T-cell (primary cell): ENCODE data around the gene NUMA1. TPM values are rescaled to one million over a fixed set of nuclear protein-coding genes. Genes with fewer than 3 reads are reported as not detected.
A peak's percentile ranks its signal among the peaks of the same experiment; 100 is the strongest.

Experiments used
- ATAC-seq, 4 experiments: fragments of 200-7000 bp in 3 of 4; fragments of 150-1000 bp in 1 of 4; cut with Tn5 transposase; replicated peaks in 1 of 4; 1 replicate in 3 of 4; 2 replicates in 1 of 4; pipeline ENCODE4 v1.10.0; 2021; ENCODE audit warnings: moderate library complexity in 3 of 4, mild to moderate bottlenecking in 2 of 4, moderate number of reproducible peaks in 1 of 4
- CTCF ChIA-PET, 2 donors: fragments of 300-600 bp; sonication (Branson Sonifier 250); formaldehyde crosslinking; loops; one replicate each; lab custom pipeline; 2022; ENCODE audit warnings: antibody characterized with exemption in 2 of 2; lab: Charles Lee
- POLR2A ChIA-PET, 2 donors: fragments of 300-600 bp; sonication (Branson Sonifier 250); formaldehyde crosslinking; loops; one replicate each; lab custom pipeline; 2022; ENCODE audit warnings: antibody characterized with exemption in 2 of 2; lab: Charles Lee
- DNase-seq, 35 experiments: peaks; one replicate each; pipeline versions ENCODE4 v3.0.0 to v3.0.0-alpha.2; 2013 to 2023
- H3K27ac ChIP-seq: one replicate; pipeline ENCODE4 v1.5.1; 2013; ENCODE audit warnings: low read length
- H3K27me3 ChIP-seq, 2 experiments: replicated peaks in 1 of 2; 1 replicate in 1 of 2; 2 replicates in 1 of 2; pipeline versions ENCODE4 v1.6.1 to v1.7.0; 2013; ENCODE audit warnings: low read length in 1 of 2, mixed read lengths in 1 of 2; ENCODE audit not compliant: control insufficient read depth in 2 of 2, insufficient read depth in 2 of 2; ENCODE audit errors: extremely low read depth in 1 of 2
- H3K36me3 ChIP-seq, 2 donors: 1 replicate in 1 of 2; 2 replicates in 1 of 2; pipeline versions ENCODE4 v1.6.1 to v1.7.0; 2013; ENCODE audit warnings: low read length in 1 of 2; ENCODE audit not compliant: control insufficient read depth in 2 of 2, insufficient read depth in 1 of 2; ENCODE audit errors: extremely low read depth in 1 of 2
- H3K4me1 ChIP-seq, 2 experiments: 1 replicate in 1 of 2; 2 replicates in 1 of 2; pipeline versions ENCODE4 v1.6.1 to v1.7.0; 2013; ENCODE audit warnings: low read length in 2 of 2, mixed read lengths in 1 of 2; ENCODE audit not compliant: insufficient read depth in 2 of 2, control insufficient read depth in 1 of 2; ENCODE audit errors: extremely low read depth in 1 of 2
- H3K4me3 ChIP-seq, 2 donors: 1 replicate in 1 of 2; 2 replicates in 1 of 2; pipeline versions ENCODE4 v1.5.1 to v1.7.0; 2013; ENCODE audit warnings: mild to moderate bottlenecking in 2 of 2, low read length in 1 of 2, moderate library complexity in 1 of 2; ENCODE audit not compliant: control insufficient read depth in 1 of 2; ENCODE audit errors: extremely low read depth in 1 of 2
- H3K9me3 ChIP-seq: 2 replicates; pipeline ENCODE4 v1.7.0; 2013
- H3K27ac Mint-ChIP-seq, 2 donors: one replicate each; pipeline ENCODE4 v1.8.0; 2020 to 2021; ENCODE audit warnings: mild to moderate bottlenecking in 2 of 2, mixed read lengths in 2 of 2
- H3K27me3 Mint-ChIP-seq, 2 donors: one replicate each; pipeline ENCODE4 v1.8.0; 2021 to 2022; ENCODE audit warnings: mixed read lengths in 2 of 2
- H3K36me3 Mint-ChIP-seq: one replicate; pipeline ENCODE4 v1.8.0; 2021; ENCODE audit warnings: mixed read lengths
- H3K4me1 Mint-ChIP-seq, 3 donors: one replicate each; pipeline ENCODE4 v1.8.0; 2020 to 2022; ENCODE audit warnings: mixed read lengths in 3 of 3, mild to moderate bottlenecking in 1 of 3
- H3K4me3 Mint-ChIP-seq, 3 donors: one replicate each; pipeline ENCODE4 v1.8.0; 2020 to 2022; ENCODE audit warnings: mild to moderate bottlenecking in 3 of 3, mixed read lengths in 3 of 3, moderate library complexity in 3 of 3
- H3K9me3 Mint-ChIP-seq, 3 donors: one replicate each; pipeline ENCODE4 v1.8.0; 2020 to 2022; ENCODE audit warnings: mixed read lengths in 3 of 3
- whole genome bisulfite sequencing: methylation state at CpG from one replicate; pipeline ENCODE4 v1.1.5; 2013; ENCODE audit warnings: missing lambda C conversion rate; ENCODE audit not compliant: insufficient coverage; 5-methylcytosine and 5-hydroxymethylcytosine counted together
- total RNA-seq, 35 experiments: library from RNA in 6 of 35; stranded (reverse) in 6 of 35; fragments of 120-200 nt in 1 of 35; gene quantifications; one replicate each; pipeline versions ENCODE4 v1.2.1 to v1.2.4 and lab custom pipeline; 2013 to 2026

The NUMA1 gene
- total RNA-seq, 5 donors from 2014 or later (not counting 1 experiment from before 2014, with no cell fraction given): 237 to 386 (median 343) TPM

- Mint-ChIP-seq H3K27ac (peak overlapping the region; percentile 56 to 64), H3K4me1 (peaks cover 48 to 52% (median 50%) of the 10 kb centered on the region in 3 donors), H3K4me3 (peak overlapping the region; percentile 93 to 98 (median 93)), H3K27me3 (no peaks in the 10 kb centered on the region), H3K9me3 (no peaks in the 10 kb centered on the region), H3K36me3 (peaks cover 4% of the 10 kb centered on the region)
- H3K4me3 ChIP-seq: no peak overlapping the region
- POLR2A ChIA-PET: no interaction called here
- H3K9me3 ChIP-seq: no peaks in the 10 kb centered on the region
- 89% methylated on average over 1 of the region's 3 CpGs for WGBS
- peak overlapping the region; percentile 0 for H3K27ac ChIP-seq
- H3K36me3 ChIP-seq: peaks cover 0 to 3% of the 10 kb centered on the region in 2 donors
- H3K4me1 ChIP-seq: peaks cover 9 to 21% of the 10 kb centered on the region in 2 experiments
- H3K27me3 ChIP-seq: no peaks in the 10 kb centered on the region
- DNase-seq (no peak), ATAC-seq (no peak)
- CTCF ChIA-PET: interaction anchor here (1.3 to 2.0 kb wide), 4 partner anchors 9 to 57 kb away, joined by 4 to 6 read pairs (median 5); no protein-coding TSS in a partner anchor
Measured at GRCh38 chr11:72081821-72082453, 1.6 kb upstream of the NUMA1 start.

- H3K9me3 Mint-ChIP-seq: no peaks in the 10 kb centered on the region
- Histone ChIP-seq H3K27ac (peak overlapping the region; percentile 78), H3K27me3 (no peaks in the 10 kb centered on the region), H3K4me1 (peaks cover 9 to 21% of the 10 kb centered on the region in 2 experiments), H3K9me3 (no peaks in the 10 kb centered on the region), H3K4me3 (peak overlapping the region; percentile 71 to 83), H3K36me3 (peaks cover 0 to 3% of the 10 kb centered on the region in 2 donors)
- H3K27me3 Mint-ChIP-seq: no peaks in the 10 kb centered on the region
- POLR2A ChIA-PET: interaction anchor here in 1 of 2 donors (0.6 kb wide), 1 partner anchor 56 kb away, joined by 4 read pairs; no protein-coding TSS in a partner anchor
- WGBS: 84% methylated on average over 6 of the region's 21 CpGs
- CTCF ChIA-PET: interaction anchor here (1.3 to 2.0 kb wide), 4 partner anchors 10 to 56 kb away, joined by 4 to 6 read pairs (median 5); no protein-coding TSS in a partner anchor
- H3K27ac Mint-ChIP-seq: peak overlapping the region; percentile 94 to 97
- peak overlapping the region; percentile 93 to 98 (median 93) for H3K4me3 Mint-ChIP-seq
- peaks cover 48 to 53% (median 50%) of the 10 kb centered on the region in 3 donors for H3K4me1 Mint-ChIP-seq
- H3K36me3 Mint-ChIP-seq: peaks cover 4% of the 10 kb centered on the region
- DNase-seq (no peak), ATAC-seq (no peak)
Measured at GRCh38 chr11:72081184-72081644, 872 bp upstream of the NUMA1 start.

GRCh38 chr11:72079819-72080325 lies 470 bp downstream of the NUMA1 start:
- H3K4me1 Mint-ChIP-seq: peaks cover 48 to 62% (median 50%) of the 10 kb centered on the region in 3 donors
- H3K36me3 ChIP-seq: no peaks in the 10 kb centered on the region
- H3K9me3 ChIP-seq: no peaks in the 10 kb centered on the region
- H3K4me3 Mint-ChIP-seq: peak overlapping the region; percentile 93 to 98 (median 93)
- peak overlapping the region; percentile 71 to 83 for H3K4me3 ChIP-seq
- peak in 2 of 4 experiments; percentile 18 to 34 for ATAC-seq
- H3K27ac Mint-ChIP-seq: peak overlapping the region; percentile 94 to 97
- H3K27ac ChIP-seq: peak overlapping the region; percentile 78
- peaks cover 13 to 25% of the 10 kb centered on the region in 2 experiments for H3K4me1 ChIP-seq
- peak in 20 of 35 experiments; percentile 9 to 57 (median 26) for DNase-seq
- 0% methylated on average over 6 of the region's 16 CpGs for WGBS
- POLR2A ChIA-PET: no interaction called here
- peaks cover 4% of the 10 kb centered on the region for H3K36me3 Mint-ChIP-seq
- H3K27me3 ChIP-seq: no peaks in the 10 kb centered on the region
- CTCF ChIA-PET: interaction anchor here in 1 of 2 donors (0.6 to 2.4 kb wide), 3 partner anchors 12 to 55 kb away, joined by 3 to 12 read pairs (median 8); no protein-coding TSS in a partner anchor
- H3K27me3 Mint-ChIP-seq: no peaks in the 10 kb centered on the region
- H3K9me3 Mint-ChIP-seq: no peaks in the 10 kb centered on the region

- no peaks in the 10 kb centered on the region for H3K27me3 ChIP-seq
- no peak overlapping the region for H3K27ac ChIP-seq
- Mint-ChIP-seq H3K27me3 (no peaks in the 10 kb centered on the region), H3K4me1 (peaks cover 48 to 63% (median 50%) of the 10 kb centered on the region in 3 donors), H3K36me3 (peaks cover 4% of the 10 kb centered on the region), H3K9me3 (no peaks in the 10 kb centered on the region), H3K4me3 (peak overlapping the region; percentile 31 to 98 (median 49)), H3K27ac (peak overlapping the region; percentile 2 to 11)
- H3K36me3 ChIP-seq: no peaks in the 10 kb centered on the region
- 96% methylated on average over 4 of the region's 6 CpGs for WGBS
- no peaks in the 10 kb centered on the region for H3K9me3 ChIP-seq
- ATAC-seq (no peak), DNase-seq (no peak)
- no peak overlapping the region for H3K4me3 ChIP-seq
- peaks cover 13 to 25% of the 10 kb centered on the region in 2 experiments for H3K4me1 ChIP-seq
- CTCF ChIA-PET: interaction anchor here in 1 of 2 donors (0.6 to 2.4 kb wide), 7 partner anchors 11 to 145 kb away, joined by 4 to 12 read pairs (median 4); no protein-coding TSS in a partner anchor
- POLR2A ChIA-PET: interaction anchor here (0.5 to 0.6 kb wide), 3 partner anchors 38 to 67 kb away, joined by 3 read pairs; no protein-coding TSS in a partner anchor
Measured at GRCh38 chr11:72078477-72078876, 1.9 kb downstream of the NUMA1 start.

- H3K4me1 Mint-ChIP-seq: peaks cover 29 to 60% (median 41%) of the 10 kb centered on the region in 3 donors
- no peak overlapping the region for H3K4me3 Mint-ChIP-seq
- Histone ChIP-seq H3K27ac (no peak overlapping the region), H3K4me1 (peaks cover 8 to 24% of the 10 kb centered on the region in 2 experiments), H3K4me3 (no peak overlapping the region), H3K27me3 (no peaks in the 10 kb centered on the region), H3K36me3 (no peaks in the 10 kb centered on the region), H3K9me3 (no peaks in the 10 kb centered on the region)
- ATAC-seq: no peak
- no peak overlapping the region for H3K27ac Mint-ChIP-seq
- no peaks in the 10 kb centered on the region for H3K27me3 Mint-ChIP-seq
- peaks cover 8% of the 10 kb centered on the region for H3K36me3 Mint-ChIP-seq
- POLR2A ChIA-PET: no interaction called here
- no peak for DNase-seq
- CTCF ChIA-PET: interaction anchor here in 1 of 2 donors (1.2 kb wide), 1 partner anchor 15 kb away, joined by 4 read pairs; no protein-coding TSS in a partner anchor
- WGBS: no CpG with 5 or more reads among the region's 4 CpGs
- no peaks in the 10 kb centered on the region for H3K9me3 Mint-ChIP-seq
Measured at GRCh38 chr11:72075756-72076155, 4.6 kb downstream of the NUMA1 start.

- H3K27me3 ChIP-seq: no peaks in the 10 kb centered on the region
- no peaks in the 10 kb centered on the region for H3K9me3 Mint-ChIP-seq
- CTCF ChIA-PET: interaction anchor here (0.7 to 1.2 kb wide), 3 partner anchors 10 to 36 kb away, joined by 3 to 4 read pairs (median 3); no protein-coding TSS in a partner anchor
- H3K36me3 ChIP-seq: no peaks in the 10 kb centered on the region
- no peak overlapping the region for H3K4me3 Mint-ChIP-seq
- WGBS: no CpG with 5 or more reads among the region's 1 CpG
- no peaks in the 10 kb centered on the region for H3K27me3 Mint-ChIP-seq
- H3K27ac ChIP-seq: no peak overlapping the region
- H3K4me3 ChIP-seq: no peak overlapping the region
- POLR2A ChIA-PET: interaction anchor here in 1 of 2 donors (0.5 to 0.8 kb wide), 2 partner anchors 11 to 34 kb away, joined by 3 to 5 read pairs; no protein-coding TSS in a partner anchor
- H3K4me1 ChIP-seq: peaks cover 8 to 22% of the 10 kb centered on the region in 2 experiments
- DNase-seq (peak in 2 of 35 experiments; percentile 9 to 28), ATAC-seq (no peak)
- H3K27ac Mint-ChIP-seq: no peak overlapping the region
- no peaks in the 10 kb centered on the region for H3K9me3 ChIP-seq
- H3K36me3 Mint-ChIP-seq: peaks cover 10% of the 10 kb centered on the region
- peaks cover 28 to 58% (median 37%) of the 10 kb centered on the region in 3 donors for H3K4me1 Mint-ChIP-seq
Measured at GRCh38 chr11:72075109-72075508, 5.2 kb downstream of the NUMA1 start.
